H1 (cell line): ENCODE data around the gene PDE4B.

ENCODE experiments used
- CTCF ChIP-seq, 3 experiments: IDR thresholded peaks; 1 replicate in 2 of 3; 2 replicates in 1 of 3; pipeline versions ENCODE4 v1.5.1 to v1.6.1; 2011; ENCODE audit warnings: low read length in 3 of 3, mild to moderate bottlenecking in 3 of 3, inconsistent platforms in 2 of 3, low read depth in 1 of 3, moderate library complexity in 1 of 3; ENCODE audit not compliant: insufficient read depth in 1 of 3; ENCODE audit errors: control extremely low read depth in 1 of 3
- EP300 ChIP-seq, 2 experiments: IDR thresholded peaks; 1 replicate in 1 of 2; 2 replicates in 1 of 2; pipeline ENCODE4 v1.6.1; 2011 to 2012; ENCODE audit warnings: low read depth in 2 of 2, low read length in 2 of 2, mild to moderate bottlenecking in 2 of 2, borderline replicate concordance in 1 of 2, inconsistent platforms in 1 of 2, moderate library complexity in 1 of 2

DNA sequence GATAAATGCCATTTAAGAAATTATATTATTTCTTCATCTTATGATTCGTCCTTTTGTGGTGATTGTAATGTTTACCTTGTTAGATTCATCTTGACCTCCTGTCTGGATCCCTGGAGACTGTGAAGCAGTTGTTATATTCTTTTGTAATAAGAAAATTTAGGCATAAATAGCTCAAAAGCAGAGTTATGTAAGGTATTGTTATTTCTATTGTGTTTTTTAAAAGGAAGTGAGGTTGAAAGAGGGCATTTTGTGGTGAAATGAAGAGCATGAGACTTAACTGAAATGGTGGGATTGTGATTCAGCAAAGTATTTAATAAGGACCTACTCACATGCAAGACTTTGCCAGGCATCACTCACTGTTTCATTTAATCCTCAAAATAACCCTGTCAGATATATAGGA is 104.0 kb downstream of the PDE4B start:
- TF ChIP-seq CTCF (IDR thresholded peaks at IDR 0.05; ENCODE audit: control extremely low read depth in 1 of 3, insufficient read depth in 1 of 3, low read depth in 1 of 3, low read length in 3 of 3) (no peak), EP300 (IDR thresholded peaks at IDR 0.05; ENCODE audit: borderline replicate concordance in 1 of 2, low read depth in 2 of 2, low read length in 2 of 2) (no peak)
